HepG2 (cell line): ENCODE results near the gene SCAI. TPM values are rescaled to one million over a fixed set of nuclear protein-coding genes. Genes with fewer than 3 reads are reported as not detected.
A peak's percentile ranks its signal among the peaks of the same experiment; 100 is the strongest.

ENCODE experiments used
- ATF1 ChIP-seq: IDR thresholded peaks from 2 replicates; pipeline ENCODE4 v1.6.1; 2016; ENCODE audit warnings: mild to moderate bottlenecking, control low read depth
- BRD4 ChIP-seq: sonication (generic); formaldehyde crosslinking; IDR thresholded peaks from 2 replicates; pipeline ENCODE4 v1.4.0; 2020; ENCODE audit warnings: missing genetic modification reagents
- HOXA5 ChIP-seq: sonication (generic); formaldehyde crosslinking; IDR thresholded peaks from 2 replicates; pipeline ENCODE4 v1.4.0; 2020; ENCODE audit warnings: missing genetic modification reagents
- JARID2 ChIP-seq: sonication (generic); formaldehyde crosslinking; IDR thresholded peaks from 2 replicates; pipeline ENCODE4 v1.8.1; 2023; ENCODE audit warnings: missing genetic modification reagents, inconsistent platforms; ENCODE audit not compliant: insufficient replicate concordance
- KMT2B ChIP-seq: IDR thresholded peaks from 2 replicates; pipeline ENCODE4 v1.6.1; 2016; ENCODE audit warnings: missing genetic modification reagents, missing compliant biosample characterization
- MAFK ChIP-seq, 2 experiments: IDR thresholded peaks in 1 of 2; conservative IDR thresholded peaks in 1 of 2; 2 replicates each; pipeline ENCODE4 v1.6.1; 2011; ENCODE audit warnings: improper control_type of control experiment in 2 of 2, low read length in 2 of 2
- MIER2 ChIP-seq: IDR thresholded peaks from 2 replicates; pipeline ENCODE4 v1.6.1; 2016; ENCODE audit warnings: missing biosample characterization, missing genetic modification reagents
- MTA3 ChIP-seq: sonication (generic); formaldehyde crosslinking; IDR thresholded peaks from 2 replicates; pipeline ENCODE4 v1.4.0; 2020; ENCODE audit warnings: missing genetic modification reagents
- NCOA5 ChIP-seq: sonication (generic); formaldehyde crosslinking; IDR thresholded peaks from 2 replicates; pipeline ENCODE4 v1.4.0; 2020; ENCODE audit warnings: missing genetic modification reagents
- RAD51 ChIP-seq: fragments of 450-650 bp; IDR thresholded peaks from 2 replicates; pipeline ENCODE4 v1.6.1; 2016; ENCODE audit warnings: borderline replicate concordance
- SPEN ChIP-seq: sonication (generic); formaldehyde crosslinking; IDR thresholded peaks from 2 replicates; pipeline ENCODE4 v1.5.1; 2020; ENCODE audit warnings: low read depth, mild to moderate bottlenecking, missing genetic modification reagents
- SRSF9 ChIP-seq: fragments of 200-400 bp; formaldehyde crosslinking; IDR thresholded peaks from 2 replicates; pipeline ENCODE4 v1.6.1; 2018; ENCODE audit warnings: borderline replicate concordance, mild to moderate bottlenecking, low read depth, low read length; ENCODE audit not compliant: insufficient read depth, poor library complexity, severe bottlenecking
- TBX3 ChIP-seq: fragments of 450-650 bp; IDR thresholded peaks from 2 replicates; pipeline ENCODE4 v1.6.1; 2017; ENCODE audit warnings: antibody characterized with exemption, mild to moderate bottlenecking, inconsistent platforms, borderline replicate concordance
- THYN1 ChIP-seq: sonication (generic); formaldehyde crosslinking; IDR thresholded peaks from 2 replicates; pipeline ENCODE4 v1.8.1; 2023; ENCODE audit warnings: low read depth, mild to moderate bottlenecking, moderate library complexity, missing genetic modification reagents, borderline replicate concordance
- ZNF232 ChIP-seq: sonication (generic); formaldehyde crosslinking; IDR thresholded peaks from 2 replicates; pipeline ENCODE4 v1.4.0; 2020; ENCODE audit warnings: missing genetic modification reagents, borderline replicate concordance
- ZNF24 ChIP-seq: fragments of 450-650 bp; IDR thresholded peaks from 2 replicates; pipeline ENCODE4 v1.6.1; 2017; ENCODE audit warnings: antibody characterized with exemption, mild to moderate bottlenecking
- ZNF260 ChIP-seq: sonication (generic); formaldehyde crosslinking; IDR thresholded peaks from 2 replicates; pipeline ENCODE4 v1.4.0; 2020; ENCODE audit warnings: missing genetic modification reagents, low read depth, mild to moderate bottlenecking, borderline replicate concordance
- ZNF282 ChIP-seq: fragments of 450-650 bp; IDR thresholded peaks from 2 replicates; pipeline ENCODE4 v1.6.1; 2018; ENCODE audit not compliant: partially characterized antibody
- ZNF383 ChIP-seq: sonication (generic); formaldehyde crosslinking; IDR thresholded peaks from 2 replicates; pipeline ENCODE4 v1.4.0; 2020; ENCODE audit warnings: missing genetic modification reagents, mild to moderate bottlenecking, borderline replicate concordance
- ZNF484 ChIP-seq: sonication (generic); formaldehyde crosslinking; IDR thresholded peaks from 2 replicates; pipeline ENCODE4 v1.5.1; 2020; ENCODE audit warnings: mild to moderate bottlenecking, low read depth, missing genetic modification reagents, borderline replicate concordance
- ZNF619 ChIP-seq: sonication (generic); formaldehyde crosslinking; IDR thresholded peaks from 2 replicates; pipeline ENCODE4 v1.4.0; 2020; ENCODE audit warnings: mild to moderate bottlenecking, missing genetic modification reagents
- polyA plus RNA-seq, 8 experiments: library from polyadenylated mRNA; depleted of rRNA in 3 of 8; stranded (reverse) in 7 of 8; unstranded in 1 of 8; fragments of >200 nt; fragmentation: Illumina TruSeq in 4 of 8; extraction: Trizol in 4 of 8; gene quantifications; 2 replicates each; pipeline versions ENCODE4 v1.2.1 to v1.2.3, GENCODE V29; 2011 to 2016; ENCODE audit warnings: low read depth in 4 of 8, missing spikeins in 1 of 8, mixed read lengths in 1 of 8; ENCODE audit not compliant: insufficient read depth in 1 of 8
- total RNA-seq, 5 experiments: library from RNA; depleted of rRNA; stranded (reverse); fragments of >200 nt; fragmentation: Illumina TruSeq; extraction: Trizol; gene quantifications; 2 replicates each; pipeline ENCODE4 v1.2.3, GENCODE V29; 2016; ENCODE audit warnings: low read depth in 1 of 5
- TF ChIP-seq, protein P1 (sequence below): IDR thresholded peaks from 2 replicates; pipeline ENCODE4 v1.6.1; 2018; ENCODE audit warnings: missing genetic modification reagents, mild to moderate bottlenecking, missing compliant biosample characterization
- TF ChIP-seq, protein P2 (sequence below): sonication (generic); formaldehyde crosslinking; IDR thresholded peaks from 2 replicates; pipeline ENCODE4 v1.8.1; 2023; ENCODE audit warnings: missing genetic modification reagents, mild to moderate bottlenecking, borderline replicate concordance
- TF ChIP-seq, protein P3 (sequence below): sonication (generic); formaldehyde crosslinking; IDR thresholded peaks from 2 replicates; pipeline ENCODE4 v1.4.0; 2020; ENCODE audit warnings: missing genetic modification reagents
- TF ChIP-seq, protein P4 (sequence below): sonication (generic); formaldehyde crosslinking; IDR thresholded peaks from 2 replicates; pipeline ENCODE4 v1.4.0; 2020; ENCODE audit warnings: low read depth, mild to moderate bottlenecking, missing genetic modification reagents
- TF ChIP-seq, protein P5 (sequence below): IDR thresholded peaks from 2 replicates; pipeline ENCODE4 v1.6.1; 2016; ENCODE audit warnings: low read depth, borderline replicate concordance

SCAI gene
- total and polyA plus RNA-seq, 2 of the 13 experiments (the other 11 are each of a cell fraction or from before 2014, with no cell fraction given) = 4.4 to 8.4 TPM

DNA sequence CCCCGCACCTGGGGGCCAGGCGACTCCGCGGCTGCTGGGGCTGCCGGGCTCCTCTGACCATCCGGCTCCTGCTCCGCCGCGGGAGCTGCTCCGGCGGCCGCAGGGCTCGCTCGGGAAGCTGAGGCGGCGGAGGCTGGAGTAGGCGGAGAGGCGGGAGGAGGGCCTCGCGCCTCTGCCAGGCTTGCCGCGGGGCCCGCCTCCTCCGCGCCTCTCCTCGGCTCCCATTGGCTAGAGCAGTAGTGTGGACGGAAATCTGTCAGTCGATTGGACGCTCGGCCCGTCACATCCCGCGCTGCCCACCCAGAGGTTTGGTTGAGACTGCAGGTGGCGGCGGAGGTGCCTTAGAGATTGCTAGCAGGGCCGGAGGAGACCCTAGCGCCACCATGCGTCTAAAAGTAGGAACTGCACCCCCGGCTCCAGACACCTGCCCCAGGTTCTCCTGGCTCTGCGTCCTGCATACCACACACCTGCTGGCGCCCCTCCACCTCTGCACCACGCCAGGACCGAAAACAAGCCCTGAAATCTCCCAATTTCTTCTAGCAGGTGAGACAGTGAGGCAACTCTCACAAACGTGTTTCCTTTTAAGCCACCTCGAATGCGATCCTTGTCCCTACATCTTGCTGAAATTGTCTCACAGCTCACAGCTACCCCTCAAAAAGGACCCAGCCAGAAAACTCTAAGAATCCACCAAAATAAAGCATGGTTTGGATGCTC is at the start of gene SCAI (continued):
- TF ChIP-seq, protein P1, sequence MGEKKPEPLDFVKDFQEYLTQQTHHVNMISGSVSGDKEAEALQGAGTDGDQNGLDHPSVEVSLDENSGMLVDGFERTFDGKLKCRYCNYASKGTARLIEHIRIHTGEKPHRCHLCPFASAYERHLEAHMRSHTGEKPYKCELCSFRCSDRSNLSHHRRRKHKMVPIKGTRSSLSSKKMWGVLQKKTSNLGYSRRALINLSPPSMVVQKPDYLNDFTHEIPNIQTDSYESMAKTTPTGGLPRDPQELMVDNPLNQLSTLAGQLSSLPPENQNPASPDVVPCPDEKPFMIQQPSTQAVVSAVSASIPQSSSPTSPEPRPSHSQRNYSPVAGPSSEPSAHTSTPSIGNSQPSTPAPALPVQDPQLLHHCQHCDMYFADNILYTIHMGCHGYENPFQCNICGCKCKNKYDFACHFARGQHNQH (CRISPR knock-in tag) = no peak; the same call in 1 of the 2 replicates
- TF ChIP-seq ZNF282 (no peak), NCOA5 (CRISPR knock-in tag) (no peak), ZNF484 (CRISPR knock-in tag) (no peak), ZNF619 (CRISPR knock-in tag) (no peak), SPEN (CRISPR knock-in tag) (peak; percentile 81; the same call in 1 of the 2 replicates), TBX3 (peak; percentile 74; the same call in 1 of the 2 replicates), HOXA5 (CRISPR knock-in tag) (peak; percentile 58; the same call in 1 of the 2 replicates), ZNF260 (no peak), RAD51 (no peak), ZNF383 (no peak), ZNF24 (no peak), ZNF232 (no peak; the same call in 1 of the 2 replicates), MIER2 (no peak), MAFK (conservative IDR thresholded peaks at IDR 0.05 in 1 of 2, IDR thresholded peaks at IDR 0.05 in 1 of 2; ENCODE audit: low read length in 2 of 2) (no peak), MTA3 (CRISPR knock-in tag) (no peak), BRD4 (no peak), ATF1 (CRISPR knock-in tag) (peak; percentile 55; the same call in 1 of the 2 replicates), JARID2 (CRISPR knock-in tag) (no peak), SRSF9 (no peak), KMT2B (peak; percentile 85), THYN1 (CRISPR knock-in tag) (no peak)
- TF ChIP-seq, protein P2, sequence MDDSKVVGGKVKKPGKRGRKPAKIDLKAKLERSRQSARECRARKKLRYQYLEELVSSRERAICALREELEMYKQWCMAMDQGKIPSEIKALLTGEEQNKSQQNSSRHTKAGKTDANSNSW (CRISPR knock-in tag) = no peak
- TF ChIP-seq, protein P3, sequence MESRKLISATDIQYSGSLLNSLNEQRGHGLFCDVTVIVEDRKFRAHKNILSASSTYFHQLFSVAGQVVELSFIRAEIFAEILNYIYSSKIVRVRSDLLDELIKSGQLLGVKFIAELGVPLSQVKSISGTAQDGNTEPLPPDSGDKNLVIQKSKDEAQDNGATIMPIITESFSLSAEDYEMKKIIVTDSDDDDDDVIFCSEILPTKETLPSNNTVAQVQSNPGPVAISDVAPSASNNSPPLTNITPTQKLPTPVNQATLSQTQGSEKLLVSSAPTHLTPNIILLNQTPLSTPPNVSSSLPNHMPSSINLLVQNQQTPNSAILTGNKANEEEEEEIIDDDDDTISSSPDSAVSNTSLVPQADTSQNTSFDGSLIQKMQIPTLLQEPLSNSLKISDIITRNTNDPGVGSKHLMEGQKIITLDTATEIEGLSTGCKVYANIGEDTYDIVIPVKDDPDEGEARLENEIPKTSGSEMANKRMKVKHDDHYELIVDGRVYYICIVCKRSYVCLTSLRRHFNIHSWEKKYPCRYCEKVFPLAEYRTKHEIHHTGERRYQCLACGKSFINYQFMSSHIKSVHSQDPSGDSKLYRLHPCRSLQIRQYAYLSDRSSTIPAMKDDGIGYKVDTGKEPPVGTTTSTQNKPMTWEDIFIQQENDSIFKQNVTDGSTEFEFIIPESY = peak; percentile 32; the same call in 1 of the 2 replicates
- TF ChIP-seq, protein P4, sequence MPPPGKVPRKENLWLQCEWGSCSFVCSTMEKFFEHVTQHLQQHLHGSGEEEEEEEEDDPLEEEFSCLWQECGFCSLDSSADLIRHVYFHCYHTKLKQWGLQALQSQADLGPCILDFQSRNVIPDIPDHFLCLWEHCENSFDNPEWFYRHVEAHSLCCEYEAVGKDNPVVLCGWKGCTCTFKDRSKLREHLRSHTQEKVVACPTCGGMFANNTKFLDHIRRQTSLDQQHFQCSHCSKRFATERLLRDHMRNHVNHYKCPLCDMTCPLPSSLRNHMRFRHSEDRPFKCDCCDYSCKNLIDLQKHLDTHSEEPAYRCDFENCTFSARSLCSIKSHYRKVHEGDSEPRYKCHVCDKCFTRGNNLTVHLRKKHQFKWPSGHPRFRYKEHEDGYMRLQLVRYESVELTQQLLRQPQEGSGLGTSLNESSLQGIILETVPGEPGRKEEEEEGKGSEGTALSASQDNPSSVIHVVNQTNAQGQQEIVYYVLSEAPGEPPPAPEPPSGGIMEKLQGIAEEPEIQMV = no peak
- TF ChIP-seq, protein P5, sequence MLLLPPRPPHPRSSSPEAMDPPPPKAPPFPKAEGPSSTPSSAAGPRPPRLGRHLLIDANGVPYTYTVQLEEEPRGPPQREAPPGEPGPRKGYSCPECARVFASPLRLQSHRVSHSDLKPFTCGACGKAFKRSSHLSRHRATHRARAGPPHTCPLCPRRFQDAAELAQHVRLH = peak; percentile 30; the same call in 1 of the 2 replicates
